Measurements from ENCODE around the gene ZNF182.
A peak's percentile ranks its signal among the peaks of the same experiment; 100 is the strongest.
"Not testable (repeated sequence)": the region's sequence is repeated elsewhere in the genome, so short reads cannot be mapped to it uniquely, and the experiment has no call there.

Gene ZNF182

DNA sequence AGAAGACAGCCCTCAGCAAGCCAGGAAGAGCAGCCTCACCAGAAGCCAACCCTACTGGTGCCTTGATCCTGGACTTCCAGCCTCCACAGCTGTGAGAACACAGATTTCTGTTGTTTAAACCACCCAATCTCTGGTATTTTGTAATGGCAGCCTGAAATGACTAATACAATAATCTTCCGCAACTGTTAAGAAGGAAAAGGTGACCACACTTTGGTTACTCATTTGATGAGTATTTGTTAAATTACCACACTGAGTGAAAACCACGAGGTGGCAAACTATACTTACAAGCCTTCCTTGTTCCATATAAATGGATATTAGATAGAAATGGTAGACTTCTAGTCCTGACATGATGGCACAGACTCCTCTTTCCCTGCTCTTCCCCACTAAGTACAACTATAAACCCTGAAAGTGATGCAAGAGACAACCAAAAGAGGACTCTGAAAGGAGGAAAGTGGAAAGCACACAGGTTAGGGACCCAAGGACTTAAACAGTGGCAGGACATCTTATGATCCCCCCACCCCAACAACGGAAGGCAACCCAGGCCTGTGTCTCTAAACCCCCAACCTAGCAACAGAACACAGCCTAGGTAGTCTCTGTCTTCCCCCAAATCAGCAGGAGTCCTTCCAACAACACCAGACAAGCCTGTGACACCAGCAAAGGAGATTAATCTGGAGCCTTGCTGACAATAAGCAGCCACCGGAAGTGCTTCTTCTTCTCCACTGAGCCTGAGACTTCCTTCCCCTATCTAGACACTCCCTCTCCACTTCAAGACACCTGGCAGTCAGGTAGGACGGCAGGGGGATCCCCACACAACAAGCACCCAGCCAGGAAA is 12.3 kb downstream of the ZNF182 start:
- TF ChIP-seq, protein P1, sequence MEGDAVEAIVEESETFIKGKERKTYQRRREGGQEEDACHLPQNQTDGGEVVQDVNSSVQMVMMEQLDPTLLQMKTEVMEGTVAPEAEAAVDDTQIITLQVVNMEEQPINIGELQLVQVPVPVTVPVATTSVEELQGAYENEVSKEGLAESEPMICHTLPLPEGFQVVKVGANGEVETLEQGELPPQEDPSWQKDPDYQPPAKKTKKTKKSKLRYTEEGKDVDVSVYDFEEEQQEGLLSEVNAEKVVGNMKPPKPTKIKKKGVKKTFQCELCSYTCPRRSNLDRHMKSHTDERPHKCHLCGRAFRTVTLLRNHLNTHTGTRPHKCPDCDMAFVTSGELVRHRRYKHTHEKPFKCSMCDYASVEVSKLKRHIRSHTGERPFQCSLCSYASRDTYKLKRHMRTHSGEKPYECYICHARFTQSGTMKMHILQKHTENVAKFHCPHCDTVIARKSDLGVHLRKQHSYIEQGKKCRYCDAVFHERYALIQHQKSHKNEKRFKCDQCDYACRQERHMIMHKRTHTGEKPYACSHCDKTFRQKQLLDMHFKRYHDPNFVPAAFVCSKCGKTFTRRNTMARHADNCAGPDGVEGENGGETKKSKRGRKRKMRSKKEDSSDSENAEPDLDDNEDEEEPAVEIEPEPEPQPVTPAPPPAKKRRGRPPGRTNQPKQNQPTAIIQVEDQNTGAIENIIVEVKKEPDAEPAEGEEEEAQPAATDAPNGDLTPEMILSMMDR (IDR thresholded peaks at IDR 0.05; ENCODE audit: control insufficient read depth, insufficient read depth, low read depth, low read length, missing control alignments) = no peak
- no peak overlapping the region for H3K4me3 ChIP-seq (ENCODE audit: control insufficient read depth, low read depth, low read length)
- DNase-seq (ENCODE audit: low read depth) = peak; percentile 11

- no peak for DNase-seq (ENCODE audit: low read depth)
- TF ChIP-seq, protein P1 (IDR thresholded peaks at IDR 0.05; ENCODE audit: control insufficient read depth, insufficient read depth, low read depth, low read length, missing control alignments) = no peak
- no peak overlapping the region for H3K4me3 ChIP-seq (ENCODE audit: control insufficient read depth, low read depth, low read length)
Observed at GRCh38 chrX:47976254-47977151, 27.3 kb downstream of the ZNF182 start.

DNA sequence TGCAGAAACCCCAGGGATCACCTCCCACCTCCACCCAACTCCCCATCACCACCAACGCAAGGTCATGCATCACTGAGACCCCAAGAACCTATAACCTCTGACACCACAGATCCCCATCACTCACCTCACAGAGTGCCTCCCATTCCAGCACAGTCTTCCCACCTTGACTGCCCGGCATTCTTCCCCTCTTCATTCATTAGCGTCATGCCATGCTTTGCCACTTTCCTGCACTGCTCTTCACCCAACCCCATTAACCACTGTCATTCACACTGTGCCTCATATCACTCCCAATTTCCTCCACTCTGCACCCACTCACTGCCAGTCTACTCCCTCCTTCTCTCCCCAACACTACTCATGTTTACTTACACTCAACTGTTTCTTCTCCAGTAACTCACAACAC is 30.6 kb downstream of the ZNF182 start:
- TF ChIP-seq, protein P1 (IDR thresholded peaks at IDR 0.05; ENCODE audit: control insufficient read depth, insufficient read depth, low read depth, low read length, missing control alignments) = no peak

GRCh38 chrX:47965526-47965925 is 38.3 kb downstream of the ZNF182 start:
- not testable (repeated sequence) for H3K4me3 ChIP-seq (ENCODE audit: control insufficient read depth, low read depth, low read length)

More for the DNA sequence above, 30.6 kb downstream of the ZNF182 start:
- DNase-seq (ENCODE audit: low read depth) = no peak
- no peak overlapping the region for H3K4me3 ChIP-seq (ENCODE audit: control insufficient read depth, low read depth, low read length)

DNA sequence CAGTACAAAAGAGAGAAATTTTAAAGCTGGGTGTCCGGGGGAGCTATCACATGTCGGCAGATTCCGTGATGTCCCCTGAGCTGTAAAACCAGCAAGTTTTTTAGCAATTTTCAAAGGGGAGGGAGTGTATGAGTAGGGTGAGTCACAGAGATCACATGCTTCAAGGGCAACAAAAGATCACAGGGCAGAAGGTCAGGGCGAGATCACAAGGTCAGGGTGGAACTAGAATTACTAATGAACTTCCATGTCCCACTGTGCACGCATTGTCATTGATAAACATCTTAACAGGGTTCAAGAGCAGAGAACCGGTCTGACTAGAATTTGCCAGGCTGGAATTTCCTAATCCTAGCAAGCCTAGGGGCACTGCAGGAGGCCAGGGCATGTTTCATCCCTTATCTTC is 42.0 kb downstream of the ZNF182 start:
- not testable (repeated sequence) for H3K4me3 ChIP-seq (ENCODE audit: control insufficient read depth, low read depth, low read length); DNase-seq (ENCODE audit: low read depth)

More at GRCh38 chrX:47965526-47965925, 38.3 kb downstream of the ZNF182 start:
- not testable (repeated sequence) for DNase-seq (ENCODE audit: low read depth)

GRCh38 chrX:47960406-47960805 is 43.4 kb downstream of the ZNF182 start:
- H3K4me3 ChIP-seq (ENCODE audit: control insufficient read depth, low read depth, low read length) = no peak overlapping the region
- TF ChIP-seq, protein P1 (IDR thresholded peaks at IDR 0.05; ENCODE audit: control insufficient read depth, insufficient read depth, low read depth, low read length, missing control alignments) = no peak
- DNase-seq (ENCODE audit: low read depth) = no peak

- no peak overlapping the region for H3K4me3 ChIP-seq (ENCODE audit: control insufficient read depth, low read depth, low read length)
- DNase-seq (ENCODE audit: low read depth) = no peak
- TF ChIP-seq, protein P1 (IDR thresholded peaks at IDR 0.05; ENCODE audit: control insufficient read depth, insufficient read depth, low read depth, low read length, missing control alignments) = peak; percentile 15
Observed at GRCh38 chrX:47958761-47959342, 44.9 kb downstream of the ZNF182 start.

- not testable (repeated sequence) for DNase-seq (ENCODE audit: low read depth); H3K4me3 ChIP-seq (ENCODE audit: control insufficient read depth, low read depth, low read length)
Observed at GRCh38 chrX:47958206-47958605, 45.6 kb downstream of the ZNF182 start.
